Panc1 (cell line): ENCODE results near the gene C16orf74. TPM values are rescaled to one million over a fixed set of nuclear protein-coding genes. Genes with fewer than 3 reads are reported as not detected.

ENCODE experiments used
- ATAC-seq: fragments of 200-7000 bp; cut with Tn5 transposase; 2 replicates; pipeline ENCODE4 v1.9.1; 2020; ENCODE audit warnings: mild to moderate bottlenecking, moderate library complexity
- BruUV-seq: library from RNA; stranded (reverse); fragments of 400-500 nt; replicated peaks from 2 replicates; lab custom pipeline; 2021; lab: Mats Ljungman, UMichigan
- CTCF ChIA-PET: fragments of 300-600 bp; sonication (Branson Sonifier 250); formaldehyde crosslinking; loops from one replicate; lab custom pipeline; 2022; ENCODE audit warnings: antibody characterized with exemption; lab: Charles Lee
- POLR2A ChIA-PET: fragments of 300-600 bp; sonication (Branson Sonifier 250); formaldehyde crosslinking; loops from one replicate; lab custom pipeline; 2022; ENCODE audit warnings: antibody characterized with exemption; lab: Charles Lee
- DNase-seq: peaks from one replicate; pipeline ENCODE4 v3.0.0-alpha.2; 2010; ENCODE audit warnings: low read depth, low spot score
- H3K27ac ChIP-seq: 2 replicates; pipeline ENCODE4 v1.5.1; 2011; ENCODE audit warnings: mild to moderate bottlenecking, low read length, inconsistent platforms
- H3K27me3 ChIP-seq: fragments of 200-500 bp; sonication (Bioruptor generic); 2 replicates; pipeline ENCODE4 v1.6.0; 2014; ENCODE audit warnings: low read length, inconsistent platforms; ENCODE audit not compliant: control insufficient read depth, insufficient read depth
- H3K36me3 ChIP-seq: fragments of 200-500 bp; sonication (Bioruptor generic); 2 replicates; pipeline ENCODE4 v1.5.1; 2014; ENCODE audit warnings: inconsistent platforms, mild to moderate bottlenecking, low read length, moderate library complexity; ENCODE audit not compliant: control insufficient read depth, insufficient read depth
- H3K4me1 ChIP-seq: 2 replicates; pipeline ENCODE4 v1.5.1; 2011; ENCODE audit warnings: inconsistent platforms, mild to moderate bottlenecking, low read length, moderate library complexity; ENCODE audit not compliant: control insufficient read depth, insufficient read depth
- H3K4me3 ChIP-seq, 2 experiments: 2 replicates each; pipeline ENCODE4 v1.5.1; 2011 to 2012; ENCODE audit warnings: low read depth in 2 of 2, low read length in 2 of 2, mild to moderate bottlenecking in 2 of 2, inconsistent platforms in 1 of 2, moderate library complexity in 1 of 2
- H3K9me3 ChIP-seq: fragments of 200-500 bp; sonication (Bioruptor generic); 2 replicates; pipeline ENCODE4 v1.5.1; 2014; ENCODE audit warnings: low read depth, mild to moderate bottlenecking, inconsistent platforms, low read length, moderate library complexity; ENCODE audit not compliant: control insufficient read depth, insufficient read depth
- POLR2AphosphoS5 ChIP-seq: IDR thresholded peaks from 2 replicates; pipeline ENCODE4 v1.6.1; 2012; ENCODE audit warnings: mild to moderate bottlenecking, low read depth, low read length, moderate library complexity
- TCF7L2 ChIP-seq: IDR thresholded peaks from 2 replicates; pipeline ENCODE4 v1.6.1; 2011; ENCODE audit warnings: mild to moderate bottlenecking, low read depth, low read length, inconsistent platforms
- in situ Hi-C: cut with HindIII; loops from 2 replicates; pipeline ENCODE4 v1.10.0; 2016; ENCODE audit warnings: low sequenced_read_pairs, low pct_unique_long_range_greater_than_20kb
- intact Hi-C: fragments of 100-400 bp; cut with micrococcal nuclease; formaldehyde crosslinking; loops from one replicate; pipeline ENCODE4 v1.10.0; 2022; ENCODE audit not compliant: unreplicated experiment
- total RNA-seq: library from RNA; stranded (reverse); gene quantifications from one replicate; pipeline ENCODE4 v1.2.1, GENCODE V29; 2021; ENCODE audit not compliant: unreplicated experiment
- TF ChIP-seq, protein P1 (sequence below): fragments of 450-650 bp; IDR thresholded peaks from 2 replicates; pipeline ENCODE4 v1.5.1; 2017; ENCODE audit warnings: mild to moderate bottlenecking

C16orf74 gene
- total RNA-seq, 1 experiment from 2014 or later = 1.5 TPM

- no TSS peak for BruUV-seq
- H3K27me3 ChIP-seq = no peaks in the 10 kb centered on the region
These were observed 74.4 kb downstream of the C16orf74 start for GRCh38 chr16:85676466-85676865.

DNA sequence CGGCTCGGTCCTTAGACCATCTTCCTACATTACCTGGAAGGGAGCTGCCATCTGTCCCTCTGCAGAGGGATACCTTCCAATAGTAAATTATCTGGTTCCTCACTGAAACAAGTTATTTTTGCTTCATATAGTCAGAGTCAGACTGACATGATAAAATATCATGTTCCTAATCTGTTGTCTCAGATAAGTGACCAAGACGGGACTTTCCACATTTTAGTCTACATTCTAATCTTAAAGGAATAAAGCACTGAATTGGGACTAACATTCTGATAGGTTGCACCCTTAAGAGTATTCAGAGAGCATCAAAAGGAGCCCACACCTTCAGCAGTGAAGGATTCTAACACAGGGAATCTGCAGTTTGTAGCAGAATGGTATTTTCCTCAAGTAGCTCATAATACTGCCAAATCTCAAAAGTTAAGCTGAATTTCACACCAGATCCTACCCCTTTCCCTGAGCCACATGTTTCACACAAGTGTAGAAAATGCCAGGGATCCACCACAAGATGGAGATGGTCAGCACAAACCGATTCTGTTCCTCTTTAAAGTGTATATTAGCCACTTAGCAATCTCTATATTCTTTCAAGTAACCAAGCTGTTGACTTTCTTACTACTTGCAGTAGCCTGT, 75.5 kb downstream of the C16orf74 start:
- no peaks in the 10 kb centered on the region for H3K27me3 ChIP-seq
- in situ Hi-C loops = no loop called here
- no peak for DNase-seq
- no peak overlapping the region for H3K27ac ChIP-seq
- intact Hi-C loops = loop anchor here (5.0 kb wide), 1 partner anchor 42 kb away; no protein-coding TSS in a partner anchor
- no peak overlapping the region for H3K4me3 ChIP-seq
- H3K4me1 ChIP-seq = peaks cover 22% of the 10 kb centered on the region
- H3K9me3 ChIP-seq = no peaks in the 10 kb centered on the region
- ChIA-PET CTCF (interaction anchor here (0.6 kb wide), 1 partner anchor 321 kb away, joined by 8 read pairs; no protein-coding TSS in a partner anchor), POLR2A (no interaction called here)
- TF ChIP-seq TCF7L2 = no peak
- TF ChIP-seq, protein P1, sequence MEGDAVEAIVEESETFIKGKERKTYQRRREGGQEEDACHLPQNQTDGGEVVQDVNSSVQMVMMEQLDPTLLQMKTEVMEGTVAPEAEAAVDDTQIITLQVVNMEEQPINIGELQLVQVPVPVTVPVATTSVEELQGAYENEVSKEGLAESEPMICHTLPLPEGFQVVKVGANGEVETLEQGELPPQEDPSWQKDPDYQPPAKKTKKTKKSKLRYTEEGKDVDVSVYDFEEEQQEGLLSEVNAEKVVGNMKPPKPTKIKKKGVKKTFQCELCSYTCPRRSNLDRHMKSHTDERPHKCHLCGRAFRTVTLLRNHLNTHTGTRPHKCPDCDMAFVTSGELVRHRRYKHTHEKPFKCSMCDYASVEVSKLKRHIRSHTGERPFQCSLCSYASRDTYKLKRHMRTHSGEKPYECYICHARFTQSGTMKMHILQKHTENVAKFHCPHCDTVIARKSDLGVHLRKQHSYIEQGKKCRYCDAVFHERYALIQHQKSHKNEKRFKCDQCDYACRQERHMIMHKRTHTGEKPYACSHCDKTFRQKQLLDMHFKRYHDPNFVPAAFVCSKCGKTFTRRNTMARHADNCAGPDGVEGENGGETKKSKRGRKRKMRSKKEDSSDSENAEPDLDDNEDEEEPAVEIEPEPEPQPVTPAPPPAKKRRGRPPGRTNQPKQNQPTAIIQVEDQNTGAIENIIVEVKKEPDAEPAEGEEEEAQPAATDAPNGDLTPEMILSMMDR = peak; percentile 52; the same call in 1 of the 2 replicates
- no TSS peak for BruUV-seq
- peaks cover 13% of the 10 kb centered on the region for H3K36me3 ChIP-seq
- ATAC-seq = peak; percentile 54; the same call in 1 of the 2 replicates

More at GRCh38 chr16:85676466-85676865, 74.4 kb downstream of the C16orf74 start:
- POLR2A ChIA-PET = no interaction called here
- TF ChIP-seq TCF7L2 = no peak
- TF ChIP-seq, protein P1 = no peak
- 0 out of 2 replicates have a peak, but pooled peaks have one; percentile 44 for TF ChIP-seq POLR2AphosphoS5
- Histone ChIP-seq H3K9me3 (no peaks in the 10 kb centered on the region), H3K36me3 (peaks cover 13% of the 10 kb centered on the region), H3K4me1 (peaks cover 22% of the 10 kb centered on the region), H3K27ac (no peak overlapping the region), H3K4me3 (no peak overlapping the region)
- ATAC-seq (no peak), DNase-seq (no peak)
- in situ Hi-C loops = no loop called here
- CTCF ChIA-PET = no interaction called here
- intact Hi-C loops = loop anchor here (5.0 kb wide), 1 partner anchor 41 kb away; no protein-coding TSS in a partner anchor

DNA sequence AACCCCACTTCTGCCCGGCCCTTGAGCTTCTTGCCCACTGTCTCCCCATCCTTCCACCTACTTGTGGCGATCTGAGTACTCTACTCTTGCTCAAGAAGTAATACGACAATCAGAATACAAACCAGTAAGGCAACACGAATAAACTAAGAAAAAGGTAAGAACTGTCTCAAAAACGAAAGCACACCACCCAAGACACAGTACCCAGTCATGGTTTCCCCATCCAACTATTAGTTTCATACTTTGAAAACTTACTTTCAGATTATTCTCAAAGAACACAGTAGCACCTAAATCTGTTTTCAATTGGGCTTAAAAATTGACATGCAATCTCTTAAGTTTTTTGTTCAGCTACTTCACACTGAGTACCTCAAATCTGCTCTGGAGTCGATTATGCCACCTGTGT, 76.1 kb downstream of the C16orf74 start:
- intact Hi-C loops (loop anchor here (5.0 kb wide), 1 partner anchor 42 kb away; no protein-coding TSS in a partner anchor), in situ Hi-C loops (no loop called here)
- Histone ChIP-seq H3K4me3 (no peak overlapping the region), H3K36me3 (peaks cover 13% of the 10 kb centered on the region), H3K27ac (no peak overlapping the region), H3K27me3 (no peaks in the 10 kb centered on the region), H3K9me3 (no peaks in the 10 kb centered on the region), H3K4me1 (peaks cover 22% of the 10 kb centered on the region)
- ATAC-seq = no peak
- no peak for TF ChIP-seq TCF7L2
- ChIA-PET CTCF (interaction anchor here (0.6 kb wide), 1 partner anchor 320 kb away, joined by 8 read pairs; no protein-coding TSS in a partner anchor), POLR2A (no interaction called here)
- no peak for DNase-seq
- BruUV-seq = no TSS peak
